Mucosa of descending colon (tissue), 3 donors: ENCODE measurements around the gene PLXDC2. TPM values are rescaled to one million over a fixed set of nuclear protein-coding genes. Genes with fewer than 3 reads are reported as not detected.

Source experiments
- ATAC-seq: fragments of 200-7000 bp; cut with Tn5 transposase; one replicate; pipeline ENCODE4 v1.9.1; 2020; ENCODE audit warnings: mild to moderate bottlenecking, moderate library complexity
- DNase-seq, 3 donors: peaks; one replicate each; pipeline ENCODE4 v3.0.0-alpha.2; 2020
- H3K36me3 ChIP-seq: fragments of 200-600 bp; one replicate; pipeline ENCODE4 v1.8.0; 2021; ENCODE audit warnings: low read depth, mild to moderate bottlenecking
- H3K4me1 ChIP-seq: fragments of 200-600 bp; one replicate; pipeline ENCODE4 v1.8.0; 2021; ENCODE audit warnings: low read depth, mild to moderate bottlenecking
- H3K4me3 ChIP-seq: fragments of 200-600 bp; one replicate; pipeline ENCODE4 v1.8.0; 2021; ENCODE audit warnings: mild to moderate bottlenecking
- H3K9me3 ChIP-seq: fragments of 200-600 bp; one replicate; pipeline ENCODE4 v1.8.0; 2021; ENCODE audit warnings: mild to moderate bottlenecking
- intact Hi-C, 2 donors: fragments of 100-400 bp; cut with DNase I in 1 of 2; cut with micrococcal nuclease in 1 of 2; formaldehyde crosslinking; loops; one replicate each; pipeline versions ENCODE4 v1.11.0 to v1.11.1; 2022; cut with DNase I, micrococcal nuclease
- total RNA-seq, 3 donors: library from RNA; stranded (reverse); fragmentation: NEBNext Ultra II Directional in 2 of 3; extraction: Animal tissue kit (Norgen Biotek cat#: 25700) in 2 of 3; gene quantifications; one replicate each; pipeline versions ENCODE4 v1.2.1 to v1.2.4, GENCODE V29; 2021 to 2023
- TF ChIP-seq, protein P1 (sequence below): fragments of 200-600 bp; IDR thresholded peaks from one replicate; pipeline ENCODE4 v1.8.0; 2022; ENCODE audit warnings: antibody characterized with exemption, mild to moderate bottlenecking
- donor health status: DM: no; HTN: no; CAD: no; lungs with moderate emphysema.
- donor health status: DM: no; HTN: no; CAD: no.
- donor health status: DM: no; HTN: yes; CAD: no.

PLXDC2 gene
- total RNA-seq, 3 donors from 2014 or later = 19.9 to 31.6 (median 30.3) TPM

GRCh38 chr10:19920075-19920726, 104.0 kb downstream of the PLXDC2 start:
- Histone ChIP-seq H3K36me3 (no peaks in the 10 kb centered on the region), H3K4me1 (peaks cover 48% of the 10 kb centered on the region), H3K9me3 (no peaks in the 10 kb centered on the region), H3K4me3 (no peak overlapping the region)
- intact Hi-C loops = no loop called here
- peak in 2 of 3 donors; percentile 18 to 27 for DNase-seq
- no peak for ATAC-seq
- TF ChIP-seq, protein P1, sequence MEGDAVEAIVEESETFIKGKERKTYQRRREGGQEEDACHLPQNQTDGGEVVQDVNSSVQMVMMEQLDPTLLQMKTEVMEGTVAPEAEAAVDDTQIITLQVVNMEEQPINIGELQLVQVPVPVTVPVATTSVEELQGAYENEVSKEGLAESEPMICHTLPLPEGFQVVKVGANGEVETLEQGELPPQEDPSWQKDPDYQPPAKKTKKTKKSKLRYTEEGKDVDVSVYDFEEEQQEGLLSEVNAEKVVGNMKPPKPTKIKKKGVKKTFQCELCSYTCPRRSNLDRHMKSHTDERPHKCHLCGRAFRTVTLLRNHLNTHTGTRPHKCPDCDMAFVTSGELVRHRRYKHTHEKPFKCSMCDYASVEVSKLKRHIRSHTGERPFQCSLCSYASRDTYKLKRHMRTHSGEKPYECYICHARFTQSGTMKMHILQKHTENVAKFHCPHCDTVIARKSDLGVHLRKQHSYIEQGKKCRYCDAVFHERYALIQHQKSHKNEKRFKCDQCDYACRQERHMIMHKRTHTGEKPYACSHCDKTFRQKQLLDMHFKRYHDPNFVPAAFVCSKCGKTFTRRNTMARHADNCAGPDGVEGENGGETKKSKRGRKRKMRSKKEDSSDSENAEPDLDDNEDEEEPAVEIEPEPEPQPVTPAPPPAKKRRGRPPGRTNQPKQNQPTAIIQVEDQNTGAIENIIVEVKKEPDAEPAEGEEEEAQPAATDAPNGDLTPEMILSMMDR = no peak

DNA sequence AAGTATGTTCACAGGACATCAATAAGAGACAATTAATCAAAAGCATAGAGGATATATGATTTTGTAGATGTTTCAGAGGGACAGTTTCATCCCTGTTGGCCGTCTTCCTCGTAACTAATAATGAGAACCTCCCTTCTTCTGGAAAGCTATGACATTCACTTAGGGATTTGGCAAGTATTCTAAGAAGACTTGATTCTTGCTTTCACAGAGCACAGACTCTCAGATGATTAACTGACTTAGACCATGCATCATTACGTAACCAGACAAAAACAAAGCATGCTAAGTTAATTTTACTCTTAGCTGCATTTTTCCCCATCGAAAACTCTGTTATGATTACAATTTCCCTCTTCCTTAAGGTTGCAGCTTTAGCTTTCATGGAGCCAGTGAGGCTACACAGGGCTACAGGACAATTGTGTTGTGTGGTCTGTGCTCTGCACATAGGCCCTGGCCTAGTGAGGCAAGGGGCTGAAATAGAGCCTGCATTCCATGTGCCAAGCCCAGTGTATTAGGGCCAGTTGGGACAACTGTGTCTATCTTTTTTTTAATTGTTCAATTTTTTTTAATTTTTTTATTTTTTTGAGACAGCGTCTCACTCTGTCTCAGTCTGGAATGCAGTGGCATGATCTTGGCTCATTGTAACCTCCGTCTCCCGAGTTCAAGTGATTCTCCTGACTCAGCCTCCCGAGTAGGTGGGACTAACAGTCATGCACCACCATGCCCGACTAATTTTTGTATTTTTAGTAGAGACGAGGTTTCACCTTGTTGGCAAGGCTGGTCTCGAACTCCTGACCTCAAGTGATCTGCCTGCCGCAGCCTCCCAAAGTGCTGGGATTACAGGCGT, 105.3 kb downstream of the PLXDC2 start:
- no peak for DNase-seq
- peaks cover 44% of the 10 kb centered on the region for H3K4me1 ChIP-seq
- no peak overlapping the region for H3K4me3 ChIP-seq
- ATAC-seq = no peak
- H3K9me3 ChIP-seq = no peaks in the 10 kb centered on the region
- no peaks in the 10 kb centered on the region for H3K36me3 ChIP-seq
- TF ChIP-seq, protein P1 = no peak
- intact Hi-C loops = no loop called here

- no peaks in the 10 kb centered on the region for H3K9me3 ChIP-seq
- H3K4me3 ChIP-seq = no peak overlapping the region
- H3K36me3 ChIP-seq = no peaks in the 10 kb centered on the region
- H3K4me1 ChIP-seq = peaks cover 44% of the 10 kb centered on the region
- DNase-seq (peak in 1 of 3 donors; percentile 41), ATAC-seq (peak; percentile 92)
- intact Hi-C loops = no loop called here
- TF ChIP-seq, protein P1 = no peak
These were observed 106.2 kb downstream of the PLXDC2 start for GRCh38 chr10:19922236-19922963.

DNA sequence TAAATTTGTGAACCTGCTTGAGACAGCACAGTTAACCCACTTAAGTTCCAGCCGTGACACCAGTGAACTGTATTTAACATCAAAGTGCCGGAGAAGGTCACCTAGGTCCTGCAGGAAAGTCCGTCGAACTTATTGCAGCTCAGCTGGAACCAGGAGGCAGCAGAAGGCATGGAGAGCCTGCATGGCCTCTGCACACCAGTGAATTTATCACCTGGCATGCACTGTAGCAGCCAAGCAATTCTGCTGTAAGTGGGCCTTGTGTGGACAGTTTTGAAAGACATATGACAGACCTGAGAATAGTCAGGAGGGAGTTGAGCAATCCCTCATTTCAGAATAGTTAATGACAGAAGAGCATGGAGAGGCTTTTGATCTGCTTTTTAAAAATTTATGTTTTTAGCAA, 108.8 kb downstream of the PLXDC2 start:
- Histone ChIP-seq H3K36me3 (no peaks in the 10 kb centered on the region), H3K9me3 (no peaks in the 10 kb centered on the region), H3K4me1 (peaks cover 28% of the 10 kb centered on the region), H3K4me3 (no peak overlapping the region)
- TF ChIP-seq, protein P1 = no peak
- DNase-seq (no peak), ATAC-seq (no peak)
- intact Hi-C loops = no loop called here

GRCh38 chr10:19928936-19929335, 112.7 kb downstream of the PLXDC2 start:
- Histone ChIP-seq H3K36me3 (no peaks in the 10 kb centered on the region), H3K9me3 (no peaks in the 10 kb centered on the region), H3K4me3 (no peak overlapping the region), H3K4me1 (peaks cover 24% of the 10 kb centered on the region)
- no peak for DNase-seq
- no peak for ATAC-seq
- intact Hi-C loops = no loop called here
- TF ChIP-seq, protein P1 = no peak
